Measurements from ENCODE around the gene PARP12. TPM values are rescaled to one million over a fixed set of nuclear protein-coding genes. Genes with fewer than 3 reads are reported as not detected.
A peak's percentile ranks its signal among the peaks of the same experiment; 100 is the strongest.

The PARP12 gene
- total RNA-seq, 3 donors from 2014 or later (not counting 1 experiment from before 2014, with no cell fraction given): 116 to 151 (median 130) TPM

GRCh38 chr7:140007051-140007690, 55.6 kb downstream of the PARP12 start:
- TF ChIP-seq, protein P1, sequence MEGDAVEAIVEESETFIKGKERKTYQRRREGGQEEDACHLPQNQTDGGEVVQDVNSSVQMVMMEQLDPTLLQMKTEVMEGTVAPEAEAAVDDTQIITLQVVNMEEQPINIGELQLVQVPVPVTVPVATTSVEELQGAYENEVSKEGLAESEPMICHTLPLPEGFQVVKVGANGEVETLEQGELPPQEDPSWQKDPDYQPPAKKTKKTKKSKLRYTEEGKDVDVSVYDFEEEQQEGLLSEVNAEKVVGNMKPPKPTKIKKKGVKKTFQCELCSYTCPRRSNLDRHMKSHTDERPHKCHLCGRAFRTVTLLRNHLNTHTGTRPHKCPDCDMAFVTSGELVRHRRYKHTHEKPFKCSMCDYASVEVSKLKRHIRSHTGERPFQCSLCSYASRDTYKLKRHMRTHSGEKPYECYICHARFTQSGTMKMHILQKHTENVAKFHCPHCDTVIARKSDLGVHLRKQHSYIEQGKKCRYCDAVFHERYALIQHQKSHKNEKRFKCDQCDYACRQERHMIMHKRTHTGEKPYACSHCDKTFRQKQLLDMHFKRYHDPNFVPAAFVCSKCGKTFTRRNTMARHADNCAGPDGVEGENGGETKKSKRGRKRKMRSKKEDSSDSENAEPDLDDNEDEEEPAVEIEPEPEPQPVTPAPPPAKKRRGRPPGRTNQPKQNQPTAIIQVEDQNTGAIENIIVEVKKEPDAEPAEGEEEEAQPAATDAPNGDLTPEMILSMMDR (IDR thresholded peaks at IDR 0.05): no peak
- Histone ChIP-seq H3K27ac (ENCODE audit: low read length) (no peak overlapping the region), H3K4me1 (ENCODE audit: control insufficient read depth, insufficient read depth, low read length) (no peaks in the 10 kb centered on the region), H3K27me3 (ENCODE audit: control insufficient read depth, insufficient read depth, low read length) (no peaks in the 10 kb centered on the region), H3K36me3 (ENCODE audit: control insufficient read depth, insufficient read depth, low read length) (no peaks in the 10 kb centered on the region), H3K4me3 (ENCODE audit: low read length) (no peak overlapping the region), H3K9me3 (ENCODE audit: control insufficient read depth, insufficient read depth, low read length) (no peaks in the 10 kb centered on the region)
- no peak for ATAC-seq
- H3K9me3 Mint-ChIP-seq: no peaks in the 10 kb centered on the region
- intact Hi-C loops (cut with micrococcal nuclease): no loop called here
- H3K4me1 Mint-ChIP-seq: peaks cover 4% of the 10 kb centered on the region in 2 donors
- H3K4me3 Mint-ChIP-seq: no peak overlapping the region
- H3K27me3 Mint-ChIP-seq (ENCODE audit: low read depth in 2 of 2): no peaks in the 10 kb centered on the region
- H3K27ac Mint-ChIP-seq: peak overlapping the region in 1 of 2 donors; percentile 15
- DNase-seq: no peak
- H3K36me3 Mint-ChIP-seq: peaks cover 7% of the 10 kb centered on the region
- WGBS (ENCODE audit: insufficient coverage): 94% methylated on average over 11 of the region's 11 CpGs

DNA sequence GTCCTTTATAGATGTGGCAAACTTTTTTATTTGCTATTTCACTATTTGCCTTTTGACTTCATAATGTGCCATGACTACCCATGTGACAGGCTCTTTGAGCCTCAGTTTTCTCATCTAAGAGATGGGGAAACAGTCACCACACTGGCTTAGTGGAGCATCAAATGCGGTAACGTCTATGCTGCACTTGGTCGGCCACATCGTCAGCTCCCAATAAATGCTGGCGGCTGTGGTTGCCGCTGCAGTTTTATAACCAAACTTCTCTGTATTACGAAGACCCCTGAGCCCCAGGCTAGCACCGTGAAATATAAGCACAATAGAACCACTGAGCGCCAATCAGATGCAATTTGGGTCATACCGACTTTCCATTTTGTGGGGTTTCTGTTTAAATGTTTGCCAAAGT, 56.2 kb downstream of the PARP12 start:
- no peak overlapping the region for H3K27ac Mint-ChIP-seq
- ATAC-seq: no peak
- WGBS (ENCODE audit: insufficient coverage): 97% methylated on average over 10 of the region's 10 CpGs

DNA sequence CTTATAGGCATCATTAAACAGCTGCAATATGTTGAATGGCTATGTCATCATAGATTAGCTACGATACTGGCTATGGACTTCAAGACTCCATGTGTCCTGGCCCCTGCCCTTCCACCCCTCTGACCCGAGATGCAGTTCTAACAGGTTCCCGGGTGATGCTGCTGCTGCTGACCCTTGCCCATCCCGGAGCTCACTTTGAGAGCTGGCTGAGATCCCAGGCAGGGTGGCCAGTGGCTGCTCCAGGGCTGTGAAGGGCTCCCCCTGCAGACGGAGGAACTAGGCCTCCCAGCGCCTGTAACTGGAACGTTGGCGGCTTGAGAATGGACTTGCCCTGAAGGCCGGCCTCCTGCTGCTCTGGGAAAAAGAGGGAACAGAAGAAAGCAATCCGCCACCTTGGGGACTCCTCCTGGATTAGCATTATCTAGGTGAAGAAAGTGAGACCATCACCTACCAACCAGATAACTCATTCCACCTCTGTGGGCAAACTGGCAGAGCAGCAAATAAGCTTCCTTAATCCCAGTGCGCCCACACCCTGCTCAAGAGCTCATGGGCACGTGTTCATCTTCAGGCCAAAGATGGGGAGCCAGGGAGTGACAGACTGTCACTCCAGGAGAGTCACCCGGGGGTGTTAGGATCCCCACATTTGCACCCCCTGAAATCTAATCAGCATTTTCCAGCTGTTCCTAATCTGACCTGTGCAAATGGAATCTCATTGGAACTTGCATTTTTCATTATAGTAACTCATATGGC, 56.8 kb downstream of the PARP12 start:
- no peak overlapping the region for H3K4me3 ChIP-seq (ENCODE audit: low read length)
- H3K9me3 ChIP-seq (ENCODE audit: control insufficient read depth, insufficient read depth, low read length): no peaks in the 10 kb centered on the region
- H3K4me1 ChIP-seq (ENCODE audit: control insufficient read depth, insufficient read depth, low read length): no peaks in the 10 kb centered on the region
- H3K36me3 Mint-ChIP-seq: no peaks in the 10 kb centered on the region
- DNase-seq (no peak), ATAC-seq (no peak)
- WGBS (ENCODE audit: insufficient coverage): 84% methylated on average over 12 of the region's 13 CpGs
- TF ChIP-seq, protein P1 (IDR thresholded peaks at IDR 0.05): no peak
- H3K27me3 ChIP-seq (ENCODE audit: control insufficient read depth, insufficient read depth, low read length): no peaks in the 10 kb centered on the region
- no peaks in the 10 kb centered on the region for H3K27me3 Mint-ChIP-seq (ENCODE audit: low read depth in 2 of 2)
- no peak overlapping the region for H3K27ac ChIP-seq (ENCODE audit: low read length)
- peaks cover 6% of the 10 kb centered on the region in 2 donors for H3K4me1 Mint-ChIP-seq
- no peaks in the 10 kb centered on the region for H3K36me3 ChIP-seq (ENCODE audit: control insufficient read depth, insufficient read depth, low read length)
- H3K27ac Mint-ChIP-seq: no peak overlapping the region
- H3K9me3 Mint-ChIP-seq: no peaks in the 10 kb centered on the region
- intact Hi-C loops (cut with micrococcal nuclease): no loop called here
- no peak overlapping the region for H3K4me3 Mint-ChIP-seq

More for the DNA sequence above, 56.2 kb downstream of the PARP12 start:
- H3K4me1 ChIP-seq (ENCODE audit: control insufficient read depth, insufficient read depth, low read length): no peaks in the 10 kb centered on the region
- DNase-seq: no peak
- H3K4me3 ChIP-seq (ENCODE audit: low read length): no peak overlapping the region
- no peak overlapping the region for H3K27ac ChIP-seq (ENCODE audit: low read length)
- Mint-ChIP-seq H3K36me3 (peaks cover 1% of the 10 kb centered on the region), H3K27me3 (ENCODE audit: low read depth in 2 of 2) (no peaks in the 10 kb centered on the region), H3K4me1 (peaks cover 6% of the 10 kb centered on the region in 2 donors), H3K9me3 (no peaks in the 10 kb centered on the region), H3K4me3 (no peak overlapping the region)
- H3K27me3 ChIP-seq (ENCODE audit: control insufficient read depth, insufficient read depth, low read length): no peaks in the 10 kb centered on the region
- intact Hi-C loops (cut with micrococcal nuclease): no loop called here
- TF ChIP-seq, protein P1 (IDR thresholded peaks at IDR 0.05): no peak
- no peaks in the 10 kb centered on the region for H3K36me3 ChIP-seq (ENCODE audit: control insufficient read depth, insufficient read depth, low read length)
- H3K9me3 ChIP-seq (ENCODE audit: control insufficient read depth, insufficient read depth, low read length): no peaks in the 10 kb centered on the region

All from natural killer cell (primary cell).